ENCODE results near the gene NEK10. TPM values are rescaled to one million over a fixed set of nuclear protein-coding genes. Genes with fewer than 3 reads are reported as not detected.

The NEK10 gene
- total and polyA plus RNA-seq, 9 of the 15 experiments (the other 6 are each of a cell fraction or from before 2014, with no cell fraction given), result 0.07 TPM; not detected in 8

GRCh38 chr3:27335571-27335970, 33.6 kb downstream of the NEK10 start (continued):
- no peak for TF ChIP-seq RERE (CRISPR knock-in tag; IDR thresholded peaks at IDR 0.05; ENCODE audit: borderline replicate concordance)
- TF ChIP-seq ZNF518B (CRISPR knock-in tag; IDR thresholded peaks at IDR 0.05), result no peak
- no peak for TF ChIP-seq CHD4 (IDR thresholded peaks at IDR 0.05; ENCODE audit: insufficient read depth, insufficient replicate concordance, low read depth, low read length, poor library complexity, severe bottlenecking)
